IMR-90 (cell line): ENCODE data around the gene STAT1.
A peak's percentile ranks its signal among the peaks of the same experiment; 100 is the strongest.

ENCODE experiments used
- BHLHE40 ChIP-seq: fragments of 150-350 bp; IDR thresholded peaks from 2 replicates; pipeline ENCODE4 v1.6.1; 2016; ENCODE audit warnings: mild to moderate bottlenecking, low read depth, low read length
- CEBPB ChIP-seq: IDR thresholded peaks from 2 replicates; pipeline ENCODE4 v1.6.1; 2012; ENCODE audit warnings: low read depth, low read length, improper control_type of control experiment
- POLR2A ChIP-seq: IDR thresholded peaks from 2 replicates; pipeline ENCODE4 v1.6.1; 2012; ENCODE audit warnings: mild to moderate bottlenecking, low read depth, low read length
- RAD21 ChIP-seq: IDR thresholded peaks from 2 replicates; pipeline ENCODE4 v1.6.1; 2012; ENCODE audit warnings: low read length, improper control_type of control experiment
- RCOR1 ChIP-seq: IDR thresholded peaks from 2 replicates; pipeline ENCODE4 v1.6.1; 2012; ENCODE audit warnings: mild to moderate bottlenecking, low read length, improper control_type of control experiment; ENCODE audit not compliant: insufficient replicate concordance
- RFX5 ChIP-seq: IDR thresholded peaks from 2 replicates; pipeline ENCODE4 v1.8.0; 2012; ENCODE audit warnings: low read depth, mild to moderate bottlenecking, low read length, moderate library complexity
- USF2 ChIP-seq: fragments of 150-350 bp; IDR thresholded peaks from 2 replicates; pipeline ENCODE4 v1.6.1; 2017; ENCODE audit warnings: mild to moderate bottlenecking, antibody characterized with exemption, low read length, low read depth
- TF ChIP-seq, protein P1 (sequence below): conservative IDR thresholded peaks from 2 replicates; pipeline ENCODE4 v1.5.1; 2012; ENCODE audit warnings: mild to moderate bottlenecking, low read depth, low read length, improper control_type of control experiment

- TF ChIP-seq USF2 (no peak), BHLHE40 (no peak), RFX5 (no peak), RCOR1 (no peak), RAD21 (no peak), POLR2A (no peak), CEBPB (peak; percentile 56)
- TF ChIP-seq, protein P1, sequence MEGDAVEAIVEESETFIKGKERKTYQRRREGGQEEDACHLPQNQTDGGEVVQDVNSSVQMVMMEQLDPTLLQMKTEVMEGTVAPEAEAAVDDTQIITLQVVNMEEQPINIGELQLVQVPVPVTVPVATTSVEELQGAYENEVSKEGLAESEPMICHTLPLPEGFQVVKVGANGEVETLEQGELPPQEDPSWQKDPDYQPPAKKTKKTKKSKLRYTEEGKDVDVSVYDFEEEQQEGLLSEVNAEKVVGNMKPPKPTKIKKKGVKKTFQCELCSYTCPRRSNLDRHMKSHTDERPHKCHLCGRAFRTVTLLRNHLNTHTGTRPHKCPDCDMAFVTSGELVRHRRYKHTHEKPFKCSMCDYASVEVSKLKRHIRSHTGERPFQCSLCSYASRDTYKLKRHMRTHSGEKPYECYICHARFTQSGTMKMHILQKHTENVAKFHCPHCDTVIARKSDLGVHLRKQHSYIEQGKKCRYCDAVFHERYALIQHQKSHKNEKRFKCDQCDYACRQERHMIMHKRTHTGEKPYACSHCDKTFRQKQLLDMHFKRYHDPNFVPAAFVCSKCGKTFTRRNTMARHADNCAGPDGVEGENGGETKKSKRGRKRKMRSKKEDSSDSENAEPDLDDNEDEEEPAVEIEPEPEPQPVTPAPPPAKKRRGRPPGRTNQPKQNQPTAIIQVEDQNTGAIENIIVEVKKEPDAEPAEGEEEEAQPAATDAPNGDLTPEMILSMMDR, result no peak
These were observed 78.9 kb downstream of the STAT1 start for GRCh38 chr2:190935054-190935453.
